GM08714 (cell line): ENCODE results near the gene DLL1.
"Not testable (repeated sequence)": the region's sequence is repeated elsewhere in the genome, so short reads cannot be mapped to it uniquely, and the experiment has no call there.

Experiments
- H3K4me3 ChIP-seq: fragments of 200-500 bp; sonication (Bioruptor generic); 2 replicates; pipeline ENCODE4 v1.5.1; 2014; ENCODE audit warnings: mild to moderate bottlenecking, low read length, inconsistent platforms
- ZNF274 ChIP-seq: IDR thresholded peaks from 2 replicates; pipeline ENCODE4 v1.6.1; 2012; ENCODE audit warnings: mild to moderate bottlenecking, low read depth, low read length

Gene DLL1

GRCh38 chr6:170270984-170271593, 19.8 kb downstream of the DLL1 start:
- TF ChIP-seq ZNF274, result no peak
- no peak overlapping the region; the same call in 1 of the 2 replicates for H3K4me3 ChIP-seq

DNA sequence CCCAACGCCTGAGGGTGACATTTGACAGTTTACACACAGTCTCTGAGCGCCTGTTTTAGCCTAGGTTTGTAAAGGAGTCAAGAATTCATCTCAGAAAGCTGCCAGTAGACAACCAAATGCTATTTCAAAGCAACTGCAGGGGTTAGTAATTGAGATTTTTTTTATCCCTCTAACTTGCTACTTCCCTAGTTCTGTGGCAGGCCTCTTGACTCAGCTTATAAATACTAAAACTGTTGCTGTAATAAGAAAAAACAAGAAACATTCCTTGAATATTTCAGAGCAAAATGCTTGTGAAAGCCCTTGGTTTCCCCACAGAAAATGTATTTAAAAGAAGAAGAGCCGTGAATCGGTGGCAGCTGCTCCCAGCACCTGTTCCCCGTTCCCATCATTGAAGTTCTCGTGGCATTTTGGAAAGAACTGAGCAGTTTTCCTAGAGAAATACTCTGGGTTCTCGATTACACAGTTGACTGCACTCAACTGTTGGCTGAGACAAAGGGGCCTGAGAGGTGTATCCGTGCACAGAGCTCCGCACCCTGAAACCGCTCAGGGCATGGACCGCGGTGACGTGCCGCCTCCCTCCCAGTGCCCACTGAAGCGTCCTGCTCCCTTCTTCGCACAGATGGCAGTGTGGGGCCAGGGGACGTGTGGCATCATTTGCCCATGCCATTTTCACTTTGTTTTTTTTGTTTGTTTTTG, 20.9 kb downstream of the DLL1 start:
- H3K4me3 ChIP-seq, result no peak overlapping the region
- TF ChIP-seq ZNF274, result no peak

DNA sequence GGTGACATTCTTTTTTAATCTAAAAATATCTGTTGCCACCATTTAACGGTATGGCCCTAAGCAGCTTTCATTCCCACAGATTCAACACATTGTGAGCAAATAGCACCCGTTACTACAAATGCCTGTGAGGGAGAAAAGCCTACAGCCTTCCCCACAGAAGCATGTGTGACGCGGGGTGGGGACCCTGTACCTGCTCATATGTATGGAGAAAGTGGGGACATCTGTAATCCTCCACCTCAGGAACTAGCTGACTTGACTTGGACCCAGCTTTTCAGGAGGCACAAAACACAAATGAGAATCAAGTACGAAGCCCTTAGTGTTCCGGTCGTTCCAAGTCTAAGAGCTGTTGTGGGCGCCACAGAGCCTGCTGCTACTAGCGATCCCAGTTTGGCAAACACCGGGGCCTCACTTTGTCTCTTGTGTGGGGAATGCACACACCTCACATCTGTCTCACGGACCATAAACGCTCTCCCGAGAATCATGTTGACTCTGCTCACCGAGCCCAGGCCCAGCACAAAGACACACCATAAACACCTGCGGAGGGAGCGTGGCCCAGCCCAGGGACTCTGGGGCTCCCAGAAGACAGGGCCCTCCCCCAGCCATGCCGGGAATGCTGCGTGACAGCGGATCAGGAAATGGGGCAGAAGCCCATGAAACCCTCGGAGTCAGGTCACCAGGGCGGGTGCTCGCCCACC, 21.6 kb downstream of the DLL1 start:
- H3K4me3 ChIP-seq, result no peak overlapping the region
- no peak for TF ChIP-seq ZNF274

- no peak overlapping the region for H3K4me3 ChIP-seq
- no peak for TF ChIP-seq ZNF274
These were observed 22.4 kb downstream of the DLL1 start for GRCh38 chr6:170268216-170269129.

DNA sequence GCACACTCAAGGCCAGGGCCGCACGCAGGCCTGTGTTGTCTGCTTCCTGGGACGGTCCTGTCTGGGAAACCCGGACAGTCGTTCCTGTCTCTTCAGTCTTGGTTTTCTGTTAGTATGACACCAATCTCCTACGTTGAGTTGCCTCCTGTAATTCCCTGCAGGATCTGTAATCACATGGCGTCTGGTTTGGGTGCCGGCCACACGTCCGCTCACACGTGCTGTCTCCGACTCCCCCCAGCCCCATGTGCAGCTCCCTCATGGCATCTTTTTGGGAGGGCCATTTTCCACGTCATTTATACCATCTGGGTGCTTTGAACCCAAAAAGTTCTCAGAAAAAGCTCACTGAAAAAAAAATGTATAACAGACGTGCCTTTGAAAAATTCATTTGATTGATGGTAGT, 23.2 kb downstream of the DLL1 start:
- no peak overlapping the region for H3K4me3 ChIP-seq
- no peak for TF ChIP-seq ZNF274

DNA sequence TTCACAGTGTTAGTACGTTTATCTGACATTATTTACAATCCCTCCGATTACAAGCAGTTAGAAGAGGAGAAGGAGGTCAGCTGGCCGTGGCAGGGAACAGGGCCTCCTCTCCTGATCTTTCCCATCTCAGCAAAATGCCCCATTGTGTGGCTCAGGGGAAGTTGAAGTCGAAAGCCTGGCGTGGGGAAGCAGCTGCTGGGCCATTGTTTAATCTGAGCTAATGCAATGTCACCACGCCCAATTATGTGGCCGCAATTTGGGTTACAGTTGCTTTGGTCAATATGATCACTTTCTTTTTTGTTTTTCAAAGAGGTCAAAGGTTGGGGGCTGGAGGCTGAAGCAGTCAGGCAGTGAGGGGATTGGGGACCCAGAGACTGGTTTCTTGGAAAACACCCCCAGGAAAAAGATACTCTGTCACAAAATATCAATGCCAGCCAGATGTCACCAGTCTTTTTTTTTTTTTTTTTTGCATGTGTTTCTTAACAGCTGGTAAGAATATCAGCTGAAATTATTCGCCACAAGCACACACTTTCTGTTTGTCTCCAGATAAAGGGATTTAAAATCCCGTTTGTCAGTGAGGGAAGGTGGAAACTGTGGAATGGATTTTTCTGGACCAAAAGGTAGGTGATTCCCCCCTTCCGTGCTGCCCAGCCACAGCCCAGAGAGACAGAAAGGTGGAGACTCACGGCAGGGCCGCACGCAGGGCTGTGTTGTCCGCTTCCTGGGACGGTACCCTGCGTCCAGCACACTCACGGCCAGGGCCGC, 24.6 kb downstream of the DLL1 start:
- no peak for TF ChIP-seq ZNF274
- no peak overlapping the region for H3K4me3 ChIP-seq

- no peak overlapping the region for H3K4me3 ChIP-seq
- no peak for TF ChIP-seq ZNF274
These were observed 25.2 kb downstream of the DLL1 start for GRCh38 chr6:170265655-170266054.

- H3K4me3 ChIP-seq, result not testable (repeated sequence)
These were observed 26.2 kb downstream of the DLL1 start for GRCh38 chr6:170264644-170265043.

DNA sequence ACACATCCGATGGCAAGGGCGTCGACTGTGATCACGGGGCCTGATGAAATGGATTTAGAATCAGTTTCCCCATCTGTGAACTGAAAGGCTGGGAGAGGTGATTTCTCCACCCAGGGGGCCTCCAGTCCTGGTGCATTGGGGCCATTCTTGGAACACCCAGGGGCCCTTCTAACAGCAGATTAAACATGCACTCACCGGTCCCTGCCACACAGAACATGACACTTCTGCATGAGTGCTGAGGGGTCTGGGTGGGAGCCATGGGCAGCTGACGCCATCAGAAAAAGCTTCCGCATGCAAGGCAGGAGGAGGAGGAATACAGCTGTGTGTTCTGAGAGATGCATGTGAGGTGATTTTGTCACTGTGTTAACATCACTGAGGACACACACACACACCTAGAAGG, 26.8 kb downstream of the DLL1 start:
- H3K4me3 ChIP-seq, result no peak overlapping the region
- TF ChIP-seq ZNF274, result no peak

- no peak overlapping the region for H3K4me3 ChIP-seq
- no peak for TF ChIP-seq ZNF274
These were observed 27.5 kb downstream of the DLL1 start for GRCh38 chr6:170263410-170263809.

DNA sequence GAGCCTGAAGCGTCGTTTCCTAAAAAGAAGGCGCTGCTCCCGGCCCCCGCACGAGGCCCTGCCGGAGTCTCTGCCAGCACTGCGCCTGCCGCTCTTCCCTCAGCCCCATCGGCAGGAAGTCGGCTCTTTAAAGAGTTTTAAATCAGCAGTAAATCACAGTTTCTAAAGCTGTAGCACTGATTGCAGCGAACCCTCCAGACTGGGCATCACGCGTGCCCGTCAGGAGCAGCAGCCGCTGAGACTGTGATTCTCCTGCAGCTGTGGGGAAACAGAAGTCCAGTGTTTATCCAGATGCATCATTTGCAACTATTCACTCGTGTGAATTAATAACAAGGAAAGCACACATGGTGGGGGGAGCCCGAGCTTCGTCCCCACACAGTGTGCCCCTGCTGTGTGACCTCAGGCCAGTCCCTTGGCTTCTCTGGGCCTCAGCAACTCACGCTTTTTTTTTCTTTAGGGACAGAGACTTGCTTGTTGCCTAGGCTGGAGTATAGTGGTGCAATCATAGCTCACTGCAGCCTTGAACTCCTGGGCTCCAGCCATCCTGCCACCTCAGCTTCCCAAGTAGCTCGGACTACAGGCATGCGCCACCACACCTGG, 28.3 kb downstream of the DLL1 start:
- TF ChIP-seq ZNF274, result no peak
- no peak overlapping the region for H3K4me3 ChIP-seq

DNA sequence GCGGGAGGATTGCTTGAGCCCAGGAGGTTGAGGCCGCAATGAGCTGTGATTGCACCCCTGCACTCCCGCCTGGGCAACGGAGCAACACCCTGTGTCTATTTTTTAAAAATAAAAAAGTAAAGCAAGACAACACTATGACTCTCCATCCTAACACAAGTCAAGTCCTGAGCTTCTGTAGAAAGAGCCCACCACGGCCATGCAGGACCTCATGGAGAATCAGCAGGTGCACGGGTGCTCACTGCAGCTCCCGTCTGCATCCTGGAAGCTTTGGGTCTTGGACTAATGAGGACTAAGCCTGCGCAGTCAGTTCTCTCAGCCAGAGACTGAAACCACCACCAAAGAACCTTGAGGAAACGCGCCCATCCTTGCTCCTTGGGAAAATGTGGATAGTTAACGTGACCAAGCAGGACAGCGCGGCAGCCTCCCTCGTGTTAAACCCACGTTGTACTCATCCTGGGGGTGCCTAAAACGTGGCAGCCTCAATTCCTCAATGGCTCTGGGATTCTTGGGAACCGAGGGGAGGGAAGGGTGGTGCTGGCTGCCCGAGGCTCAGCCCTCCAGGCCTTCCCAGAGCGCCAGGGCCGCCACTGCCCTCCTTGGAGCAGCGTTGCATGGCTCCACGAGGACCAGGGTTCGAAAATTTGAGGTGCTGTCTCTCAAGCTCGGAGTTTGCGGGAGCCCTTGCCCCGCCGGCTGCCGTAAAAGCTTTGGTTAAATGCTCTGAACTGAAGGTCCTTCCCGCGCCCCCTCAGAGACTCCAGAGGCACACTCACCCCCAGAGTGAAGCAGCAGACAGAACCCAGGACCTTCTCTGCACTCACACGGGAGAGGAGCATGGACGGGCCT, 29.0 kb downstream of the DLL1 start:
- TF ChIP-seq ZNF274, result no peak
- no peak overlapping the region for H3K4me3 ChIP-seq
